HG03469 (cell line): ENCODE results near the gene MBD3.

Experiments
- ATAC-seq: cut with Tn5 transposase; IDR thresholded peaks from one replicate; pipeline ENCODE4 v1.9.1; 2021; ENCODE audit warnings: mild to moderate bottlenecking, moderate library complexity, moderate number of reproducible peaks; ENCODE audit not compliant: unreplicated experiment

MBD3 gene

DNA sequence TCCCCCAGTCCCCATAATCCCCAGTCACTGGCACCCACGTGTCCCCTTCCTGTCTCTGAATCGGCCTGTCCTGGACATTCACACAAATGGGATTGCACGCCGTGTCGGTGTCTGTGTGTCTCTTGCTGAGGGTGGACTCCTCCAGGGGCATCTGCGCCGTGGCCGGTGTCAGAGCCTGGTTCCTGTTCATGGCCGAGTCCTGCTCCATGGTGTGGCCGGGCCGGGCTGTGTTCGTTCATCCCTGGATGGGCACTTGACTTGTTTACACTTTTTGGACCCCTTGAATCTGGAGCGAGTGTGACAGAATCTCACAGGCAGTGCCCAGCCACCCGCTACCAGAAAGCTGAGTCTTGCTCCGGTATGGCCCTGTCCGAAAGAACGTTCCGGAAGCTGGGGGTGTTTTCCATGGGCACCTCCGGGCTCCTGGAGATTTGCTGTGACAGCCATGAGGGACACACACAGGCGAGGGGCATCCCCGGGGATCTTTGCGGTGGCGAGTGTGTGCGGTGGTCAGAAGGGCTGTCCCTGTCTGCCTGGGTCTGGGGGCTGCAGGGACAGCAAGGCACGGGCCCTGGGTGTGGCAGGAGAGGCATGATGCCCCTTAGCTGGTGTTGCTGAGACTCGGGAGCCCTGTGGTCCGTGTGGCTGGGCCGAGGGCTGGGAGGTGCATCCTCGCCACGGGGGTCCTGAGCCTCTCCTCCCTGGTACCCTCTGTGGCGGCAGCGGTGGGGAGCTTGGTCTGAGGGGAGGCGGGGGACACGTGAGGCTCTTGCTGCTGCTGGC is 18.1 kb downstream of the MBD3 start:
- ATAC-seq, result no peak

DNA sequence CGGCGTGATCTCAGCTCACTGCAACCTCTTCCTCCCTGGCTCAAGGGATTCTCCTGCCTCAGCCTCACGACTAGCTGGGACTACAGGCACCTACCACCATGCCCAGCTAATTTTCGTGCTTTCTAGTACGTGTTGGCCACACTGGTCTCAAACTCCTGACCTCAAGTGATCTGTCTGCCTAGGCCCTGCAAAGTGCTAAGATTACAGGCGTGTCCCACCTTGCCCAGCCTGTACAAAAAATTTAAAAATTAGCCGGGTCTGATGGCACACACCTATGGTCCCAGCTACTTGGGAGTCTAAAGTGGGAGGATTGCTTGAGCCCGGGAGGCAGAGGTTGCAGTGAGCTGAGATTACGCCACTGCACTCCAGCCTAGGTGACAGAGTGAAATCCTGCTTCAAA is 19.9 kb downstream of the MBD3 start:
- no peak for ATAC-seq

DNA sequence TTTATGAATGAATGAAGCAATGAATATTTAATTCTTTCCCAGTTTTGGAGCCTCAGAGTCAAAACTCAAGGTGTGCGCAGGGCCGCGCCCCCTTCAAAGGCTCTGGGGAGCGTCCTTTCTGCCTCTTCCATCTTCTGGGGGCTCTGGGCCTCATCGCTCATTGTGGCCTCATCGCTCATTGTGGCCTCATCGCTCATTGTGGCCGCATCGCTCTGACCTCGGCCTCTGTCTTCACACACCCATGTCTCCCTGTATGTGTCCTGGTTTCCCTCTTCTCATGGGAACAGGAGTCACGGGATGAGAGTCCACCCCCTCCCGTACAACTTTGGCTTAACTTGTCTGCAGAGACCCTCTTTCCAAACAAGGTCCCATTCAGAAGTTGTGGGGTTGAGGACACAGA is 21.3 kb downstream of the MBD3 start:
- no peak for ATAC-seq

DNA sequence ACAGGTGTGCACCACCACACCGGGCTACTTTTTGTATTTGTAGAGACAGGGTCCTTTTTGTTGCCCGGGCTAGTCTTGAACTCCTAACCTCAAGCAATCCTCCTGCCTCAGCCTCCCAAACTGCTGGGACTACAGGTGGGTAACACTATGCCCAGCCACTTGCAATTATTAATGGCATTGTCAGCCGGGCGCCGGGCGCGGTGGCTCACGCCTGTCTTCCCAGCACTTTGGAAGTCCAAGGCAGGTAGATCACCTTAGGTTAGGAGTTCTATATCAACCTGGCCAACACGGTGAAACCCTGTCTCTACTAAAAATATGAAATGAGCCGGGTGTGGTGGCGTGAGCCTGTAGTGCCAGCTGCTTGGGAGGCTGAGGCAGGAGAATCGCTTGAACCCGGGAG is 21.8 kb downstream of the MBD3 start:
- no peak for ATAC-seq

DNA sequence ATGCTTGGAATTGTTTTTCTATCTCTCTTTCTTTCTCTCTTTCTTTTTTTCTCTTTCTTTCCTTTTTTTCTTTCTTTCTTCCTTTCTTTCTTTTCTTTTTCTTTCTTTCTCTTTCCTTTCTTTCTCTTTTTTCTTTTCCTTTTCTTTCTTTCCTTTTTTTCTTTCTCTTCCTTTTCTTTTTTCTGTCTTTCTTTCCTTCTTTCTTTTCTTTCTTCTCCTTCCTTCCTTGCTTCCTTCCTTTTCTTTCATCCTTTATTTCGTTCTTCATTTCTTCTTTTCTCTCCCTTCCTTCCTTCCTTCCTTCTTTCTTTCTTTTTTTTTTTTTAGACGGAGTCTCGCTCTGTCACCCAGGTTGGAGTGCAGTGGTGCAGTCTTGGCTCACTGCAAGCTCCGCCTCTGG is 22.7 kb downstream of the MBD3 start:
- no peak for ATAC-seq

DNA sequence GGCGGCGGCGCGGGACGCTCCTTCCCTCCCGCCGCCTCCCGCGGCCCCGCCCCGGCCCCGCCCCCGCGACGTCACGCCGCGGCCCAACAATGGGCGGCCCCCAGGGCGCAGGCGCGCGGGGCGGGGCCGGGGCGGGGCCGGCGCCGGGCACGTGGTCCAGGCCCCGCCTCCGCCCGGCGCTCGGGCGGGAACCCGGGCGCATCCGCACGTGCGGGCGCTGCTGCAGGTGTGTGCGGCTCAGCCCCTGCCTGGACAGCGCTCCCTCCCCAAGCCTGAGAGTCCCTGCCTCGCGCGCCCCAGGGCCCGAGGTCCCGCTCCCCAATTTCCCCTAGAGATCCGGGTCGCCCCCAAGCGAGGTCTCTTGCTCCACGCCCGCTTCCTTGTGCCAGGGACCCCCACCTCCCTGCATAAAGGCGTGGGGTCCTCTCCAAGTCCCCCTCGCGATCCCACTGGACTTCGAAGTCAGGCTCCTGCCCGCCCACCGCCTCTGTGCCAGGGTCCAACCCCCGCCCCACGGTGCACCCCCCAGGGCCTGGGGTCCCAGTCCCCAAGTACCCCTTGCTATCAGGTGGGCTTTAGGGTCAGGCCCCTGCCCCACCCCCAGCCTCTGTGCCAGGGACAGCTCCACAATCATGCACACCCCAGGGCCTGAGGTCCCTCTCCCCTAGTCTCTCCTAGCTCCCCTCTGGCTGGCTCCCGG is 24.2 kb downstream of the MBD3 start, which contains the start of gene MEX3D:
Gene MEX3D (minus strand): TSS at position 6 of the 700 bp plus-strand sequence. CDS start 267 bp downstream, outside the sequence.
- no peak for ATAC-seq

DNA sequence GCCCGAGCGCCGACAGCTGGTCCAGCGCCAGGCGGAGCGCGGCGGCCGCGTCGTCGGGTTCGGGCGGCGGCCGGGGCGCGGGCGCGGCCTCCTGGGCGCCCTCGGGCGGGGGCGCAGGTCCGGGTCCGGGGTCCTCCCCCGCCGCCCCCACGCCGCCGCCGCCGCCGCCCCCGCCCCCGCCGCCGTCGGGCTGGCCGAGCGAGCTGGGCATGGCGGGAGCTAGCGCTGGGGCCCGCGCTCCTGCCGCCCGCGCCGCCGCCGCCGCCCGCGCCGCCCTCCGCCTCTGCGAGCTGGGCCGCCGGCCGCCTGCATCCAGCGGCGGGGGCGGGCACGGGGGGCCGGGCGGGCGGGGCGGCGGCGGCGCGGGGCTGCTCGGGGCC is 24.8 kb downstream of the MBD3 start:
- no peak for ATAC-seq

DNA sequence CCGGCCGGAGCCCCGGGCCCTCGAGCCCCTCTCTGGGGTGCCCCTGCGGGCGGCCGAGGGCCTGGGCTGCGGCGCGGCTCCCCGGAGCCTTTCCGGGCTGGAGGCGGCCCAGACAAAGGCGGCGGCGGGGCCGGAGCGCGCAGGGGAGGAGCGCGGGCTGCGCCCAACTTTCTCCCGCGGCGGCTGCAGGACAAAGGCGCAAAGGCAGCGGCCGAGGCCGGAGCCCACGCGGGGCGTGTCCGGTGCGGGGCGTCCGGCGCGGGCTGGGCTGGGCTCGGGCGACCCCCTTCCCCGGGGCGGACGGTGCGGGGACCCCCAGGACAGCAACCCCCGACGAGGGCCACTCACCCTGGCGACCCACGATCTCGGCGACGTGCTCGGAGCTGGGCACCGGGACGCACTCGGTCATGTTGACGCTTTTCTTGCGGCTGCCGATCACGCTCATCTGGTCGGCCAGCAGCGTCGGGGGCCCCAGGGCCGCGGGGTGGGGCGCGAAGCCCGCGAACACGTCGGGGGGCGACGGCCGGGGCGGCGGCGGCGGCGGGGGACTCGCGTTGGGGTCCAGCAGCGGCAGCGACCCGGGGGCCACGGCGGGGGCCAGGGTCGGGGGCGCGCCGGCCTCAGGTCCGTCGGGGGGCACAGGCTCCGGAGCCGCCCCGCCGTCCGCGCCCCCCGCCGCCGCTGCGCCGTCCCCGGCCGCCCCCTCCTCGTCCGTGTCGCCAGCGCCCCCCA is 25.4 kb downstream of the MBD3 start:
- ATAC-seq, result no peak

DNA sequence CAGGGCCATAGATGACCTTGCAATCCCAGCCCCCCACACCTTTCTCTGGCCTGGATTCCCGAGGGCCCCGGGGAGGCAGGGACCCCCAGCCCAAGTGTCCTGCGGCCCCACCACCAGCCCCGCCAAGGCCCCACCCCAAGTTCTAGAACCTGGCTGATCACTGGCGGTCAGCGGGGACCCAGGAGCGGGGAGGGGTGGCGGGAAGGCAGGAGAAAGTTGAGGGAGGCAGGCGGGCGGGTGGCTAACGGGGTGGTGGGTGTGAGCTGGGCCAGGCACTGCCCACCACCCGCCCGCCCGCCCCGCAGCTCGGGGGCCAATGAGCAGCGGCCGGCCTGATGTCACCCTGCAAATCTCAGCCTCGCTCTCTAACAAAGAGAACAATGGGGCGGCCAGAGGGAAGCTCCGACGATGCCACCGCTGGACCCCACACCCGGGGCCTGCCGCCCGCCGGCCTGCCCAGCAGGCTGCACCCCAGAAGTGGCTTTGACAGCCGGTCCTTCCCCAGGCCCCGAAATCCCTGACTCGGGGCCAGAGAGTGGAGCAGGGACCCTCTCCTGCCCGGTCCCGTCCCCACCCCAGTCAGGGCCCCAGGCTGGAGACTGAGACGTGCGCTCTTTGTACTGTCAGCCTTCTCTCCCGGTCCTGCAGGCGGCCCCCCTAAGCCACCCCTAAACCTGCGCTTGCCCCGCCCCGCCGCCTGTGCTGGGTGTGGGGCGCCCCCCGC is 26.1 kb downstream of the MBD3 start:
- no peak for ATAC-seq

DNA sequence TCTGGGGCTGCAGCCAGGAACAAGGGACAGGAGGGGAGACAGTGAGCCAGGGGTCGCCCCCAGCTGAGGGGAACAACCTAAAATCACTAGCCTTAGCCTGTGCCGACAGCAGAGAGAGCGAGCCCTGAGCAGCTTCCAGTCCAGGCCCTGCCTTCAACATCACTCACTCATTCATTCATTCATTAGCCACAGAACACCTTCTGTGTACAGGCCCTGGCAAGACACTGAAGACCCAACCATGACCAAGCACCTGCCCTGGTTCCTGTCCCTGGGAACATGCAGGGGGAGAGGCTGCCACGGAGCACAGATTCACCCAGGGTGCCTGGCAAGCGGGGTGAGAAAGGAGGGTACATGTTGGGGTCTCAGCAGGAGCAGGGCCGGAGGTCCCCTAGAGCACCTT is 29.4 kb downstream of the MBD3 start:
- ATAC-seq, result no peak

DNA sequence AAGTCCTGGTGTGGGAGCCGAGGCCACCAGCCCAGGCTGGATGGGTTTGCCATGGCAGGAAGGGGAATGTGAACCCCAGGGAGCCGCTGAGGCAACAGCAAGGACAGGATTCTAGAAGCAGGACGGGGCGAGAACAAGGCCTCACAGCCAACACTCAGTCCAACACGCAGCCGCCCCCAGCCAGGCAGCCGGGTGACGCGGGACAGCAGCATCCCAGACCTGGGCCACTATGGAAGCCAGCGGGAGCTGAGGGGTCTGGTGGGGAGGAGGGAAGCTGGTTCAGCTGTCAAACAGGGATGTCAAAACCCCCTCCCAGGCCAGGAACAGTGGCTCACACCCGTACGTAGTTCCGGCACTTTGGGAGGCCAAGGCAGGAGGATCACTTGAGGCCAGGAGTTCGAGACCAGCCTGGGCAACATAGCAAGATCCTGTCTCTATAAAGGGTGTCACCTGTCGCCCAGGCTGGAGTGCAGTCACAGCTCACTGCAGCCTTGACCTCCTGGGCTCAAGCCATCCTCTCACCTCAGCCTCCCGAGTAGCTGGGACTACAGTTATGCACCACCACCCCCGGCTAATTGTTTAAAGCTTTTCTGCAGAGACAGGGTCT is 31.3 kb downstream of the MBD3 start:
- ATAC-seq, result no peak

DNA sequence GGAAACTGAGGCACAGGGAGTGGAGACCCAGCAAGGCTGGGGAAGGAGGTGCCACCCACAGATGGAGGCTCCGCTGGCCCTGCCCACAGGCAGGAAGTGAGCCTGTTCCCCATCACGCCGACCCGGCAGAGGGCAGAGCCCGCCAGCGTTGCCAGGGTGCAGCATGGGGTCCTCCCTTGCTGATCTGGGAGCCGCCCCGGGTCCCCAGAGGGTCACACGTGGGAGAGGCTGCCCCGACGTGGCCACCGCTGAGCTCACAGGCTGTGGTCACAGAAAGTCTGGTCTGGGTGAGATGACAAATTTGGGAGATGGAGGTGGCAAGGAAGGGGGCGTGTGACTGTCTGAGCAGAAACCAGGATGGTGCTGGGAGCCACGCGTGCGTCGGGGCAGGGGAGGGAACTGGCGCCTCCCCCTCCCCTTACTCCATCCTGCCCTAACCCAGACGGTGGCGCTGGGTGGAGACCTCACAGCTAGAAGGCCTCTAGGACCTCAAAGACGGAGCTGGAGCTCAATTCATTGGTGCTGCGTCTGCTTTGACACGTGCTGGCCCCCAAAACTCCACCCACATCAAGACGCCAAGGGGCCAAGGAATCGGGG is 32.3 kb downstream of the MBD3 start:
- ATAC-seq, result no peak

DNA sequence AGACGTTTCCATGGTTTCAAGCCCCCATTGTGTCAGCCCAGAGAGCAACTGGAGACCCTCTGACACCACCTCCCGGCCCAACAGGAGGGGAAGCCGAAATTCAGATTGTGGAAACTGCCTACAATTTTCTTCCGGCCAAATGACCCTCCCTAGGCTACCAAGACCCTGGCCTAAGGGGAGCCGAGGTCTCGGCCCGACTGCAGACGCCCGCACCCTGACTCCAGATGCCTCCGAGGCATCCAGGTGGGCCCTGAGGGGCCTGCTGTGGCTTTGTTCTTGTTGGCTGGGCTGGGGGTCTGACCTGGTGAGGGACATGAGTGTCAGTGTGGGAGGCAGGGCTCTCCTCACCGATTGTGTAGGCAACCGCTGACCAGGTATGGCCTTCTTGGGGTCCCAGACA is 34.1 kb downstream of the MBD3 start:
- no peak for ATAC-seq

DNA sequence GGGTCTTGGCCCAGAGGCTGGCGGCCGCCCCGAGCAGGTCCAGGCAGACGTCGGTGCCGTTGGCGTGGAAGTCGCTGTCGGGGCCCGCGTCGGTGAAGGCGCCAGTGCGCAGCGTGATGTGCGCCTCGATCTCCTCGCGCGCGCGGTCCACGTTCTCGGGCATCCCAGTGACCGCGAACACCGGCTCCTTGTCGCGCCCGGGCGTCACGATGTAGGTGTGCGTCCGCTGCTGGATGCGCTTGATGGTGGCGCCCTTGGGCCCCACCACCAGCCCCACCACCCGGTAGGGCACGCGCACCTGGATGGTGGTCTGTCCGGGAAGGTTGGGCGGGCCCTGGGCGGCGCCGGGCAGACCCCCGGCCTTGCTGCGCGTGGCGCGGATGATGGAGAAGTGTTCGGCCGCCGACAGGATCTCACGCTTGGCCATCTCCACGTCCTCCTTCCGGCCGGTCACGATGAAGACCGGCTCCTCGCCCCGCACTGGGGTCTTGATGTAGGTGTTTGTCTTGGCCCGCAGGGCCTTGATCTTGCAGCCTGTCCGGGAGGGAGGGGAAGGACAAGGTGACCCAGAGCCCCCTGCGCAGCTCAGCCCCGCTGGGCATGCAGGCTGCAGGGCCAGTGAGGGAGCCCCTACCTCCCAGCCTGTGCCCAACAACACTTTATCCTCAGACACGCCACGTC is 36.1 kb downstream of the MBD3 start:
- no peak for ATAC-seq

DNA sequence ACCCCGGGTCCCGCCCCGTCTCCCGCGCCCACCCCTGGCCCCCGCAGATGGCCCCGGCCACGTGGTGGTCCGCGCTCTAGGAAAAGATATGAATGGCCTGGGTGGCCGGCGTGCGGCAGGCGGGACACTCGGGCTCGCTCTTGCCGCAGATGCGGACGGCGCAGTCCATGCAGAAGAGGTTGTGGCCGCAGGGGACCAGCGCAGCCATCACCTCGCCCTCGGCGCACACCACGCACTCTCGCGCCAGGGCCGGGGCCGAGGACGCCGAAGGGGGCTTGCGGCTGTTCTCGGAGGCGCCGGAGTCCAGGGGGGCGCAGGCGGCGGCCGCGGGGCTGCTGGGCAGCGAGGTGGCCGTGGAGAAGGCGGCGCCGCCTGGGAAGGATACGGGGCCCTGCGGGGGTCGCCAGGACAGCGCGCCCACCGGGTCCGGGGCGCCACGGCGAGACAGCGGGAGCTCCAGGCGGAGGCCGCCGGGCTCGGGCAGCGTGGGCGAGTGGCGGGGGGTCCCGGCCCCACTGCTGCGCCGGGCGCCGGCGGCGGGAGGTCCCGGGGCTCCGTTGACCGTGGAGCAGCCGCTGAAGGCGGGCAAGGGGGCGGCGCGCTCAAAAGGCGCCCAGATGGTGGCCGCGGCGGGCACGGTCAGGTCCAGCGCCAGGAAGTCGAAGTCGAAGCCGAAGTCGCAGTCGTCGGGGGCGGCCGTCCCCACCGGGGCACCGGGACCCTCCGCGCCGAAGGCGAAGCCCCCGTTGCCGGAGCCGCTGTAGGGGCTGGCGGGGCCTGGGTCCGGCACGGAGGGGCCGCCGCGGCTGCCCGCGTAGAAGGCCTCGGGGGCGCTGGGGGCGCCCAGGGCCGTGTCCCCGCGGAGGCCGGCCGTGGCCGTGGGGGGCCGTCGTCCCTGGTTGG is 36.9 kb downstream of the MBD3 start:
- no peak for ATAC-seq

DNA sequence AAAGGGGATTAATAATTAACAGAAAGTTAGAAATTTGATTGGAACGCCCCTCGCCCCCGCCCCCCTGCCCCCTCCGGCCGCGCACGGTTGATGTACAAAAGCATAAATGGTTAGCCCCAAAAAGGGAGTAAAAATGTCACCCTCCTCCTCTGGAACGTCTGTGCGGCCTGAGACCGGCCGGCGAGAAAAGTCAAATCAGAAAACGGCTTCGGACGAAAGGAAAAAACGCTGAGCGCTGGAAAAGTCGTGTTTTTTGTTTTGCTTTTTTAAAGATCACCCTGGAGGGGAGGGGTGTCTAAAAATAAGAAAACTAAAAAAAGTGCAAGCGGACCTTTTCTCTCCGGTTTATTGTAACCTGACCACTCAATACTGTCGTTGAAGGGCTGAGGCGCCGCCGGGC is 37.7 kb downstream of the MBD3 start:
- no peak for ATAC-seq

DNA sequence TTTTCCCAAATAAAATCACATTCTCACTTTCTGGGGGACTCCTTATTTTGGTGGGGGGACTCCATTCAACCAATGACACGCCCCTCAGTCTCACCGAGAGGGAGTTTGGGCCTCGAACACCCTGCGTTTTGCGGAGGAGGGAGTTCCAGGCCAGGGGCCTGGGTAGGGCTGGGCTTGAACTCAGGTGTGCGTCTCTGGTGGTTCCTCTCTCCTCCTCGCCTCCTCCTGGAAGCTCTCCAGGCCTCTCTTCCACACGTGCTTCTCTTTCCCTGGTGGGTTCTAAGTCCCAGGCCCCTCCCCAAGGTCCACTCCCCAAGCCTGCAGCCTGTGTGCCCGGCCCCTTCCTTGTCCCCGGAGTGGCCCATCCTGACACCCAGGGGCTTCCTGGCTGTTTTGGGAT is 39.2 kb downstream of the MBD3 start:
- ATAC-seq, result no peak

DNA sequence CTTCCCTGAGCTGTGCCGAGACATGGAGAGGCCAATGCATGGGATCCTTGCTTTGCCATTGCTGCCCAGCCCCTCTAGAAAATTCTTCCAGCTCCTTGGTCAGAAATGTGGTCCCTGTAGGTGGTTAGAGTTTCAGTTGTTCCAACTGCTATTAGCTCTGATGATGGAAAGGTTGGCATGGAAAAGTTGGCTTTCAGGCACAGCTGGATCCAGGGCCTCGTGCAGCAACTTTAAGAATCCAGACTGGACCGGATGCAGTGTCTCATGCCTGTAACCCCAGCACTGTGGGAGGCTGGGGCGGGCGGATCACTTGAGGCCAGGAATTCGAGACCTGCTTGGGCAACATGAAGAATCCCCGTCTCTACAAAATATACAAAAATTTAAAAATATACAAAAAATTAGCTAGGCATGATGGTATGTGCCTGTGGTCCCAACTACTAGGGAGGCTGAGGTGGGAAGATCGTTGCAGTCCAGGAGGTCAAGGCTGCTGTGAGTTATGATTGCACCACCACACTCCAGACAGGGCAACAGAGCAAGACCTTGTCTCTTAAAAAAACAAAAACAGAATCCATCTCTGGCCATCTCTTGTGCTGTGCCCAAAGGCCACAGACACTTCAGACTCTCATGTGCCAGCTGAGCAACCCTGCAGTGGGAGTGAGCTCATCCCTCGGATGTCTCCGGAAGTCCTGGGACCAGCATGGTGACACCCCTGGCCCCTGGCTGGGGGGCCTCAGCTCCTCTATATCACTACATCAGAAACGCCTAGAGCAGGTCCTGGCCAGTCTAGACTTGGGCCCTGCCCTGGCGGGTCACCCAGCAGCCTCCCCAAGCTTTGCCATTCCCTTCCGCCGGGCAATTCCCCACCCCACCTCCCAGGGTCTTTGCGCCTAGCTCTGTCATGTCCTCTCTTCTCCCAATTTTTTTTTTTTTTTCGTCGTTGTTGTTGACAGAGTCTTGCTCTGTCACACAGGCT is 41.3 kb downstream of the MBD3 start:
- no peak for ATAC-seq
